Brain pericyte (primary cell): ENCODE results near the gene FOLR3.
"Not testable (repeated sequence)": the region's sequence is repeated elsewhere in the genome, so short reads cannot be mapped to it uniquely, and the experiment has no call there.

Experiments used
- DNase-seq: peaks from one replicate; pipeline ENCODE4 v3.0.0-alpha.2; 2012; ENCODE audit warnings: low read depth, low spot score

FOLR3 gene

GRCh38 chr11:72135473-72135872 is at the start of gene FOLR3:
Gene FOLR3 (plus strand): TSS chr11:72135725. CDS start chr11:72135953, 228 bp downstream.
- DNase-seq = not testable (repeated sequence)

DNA sequence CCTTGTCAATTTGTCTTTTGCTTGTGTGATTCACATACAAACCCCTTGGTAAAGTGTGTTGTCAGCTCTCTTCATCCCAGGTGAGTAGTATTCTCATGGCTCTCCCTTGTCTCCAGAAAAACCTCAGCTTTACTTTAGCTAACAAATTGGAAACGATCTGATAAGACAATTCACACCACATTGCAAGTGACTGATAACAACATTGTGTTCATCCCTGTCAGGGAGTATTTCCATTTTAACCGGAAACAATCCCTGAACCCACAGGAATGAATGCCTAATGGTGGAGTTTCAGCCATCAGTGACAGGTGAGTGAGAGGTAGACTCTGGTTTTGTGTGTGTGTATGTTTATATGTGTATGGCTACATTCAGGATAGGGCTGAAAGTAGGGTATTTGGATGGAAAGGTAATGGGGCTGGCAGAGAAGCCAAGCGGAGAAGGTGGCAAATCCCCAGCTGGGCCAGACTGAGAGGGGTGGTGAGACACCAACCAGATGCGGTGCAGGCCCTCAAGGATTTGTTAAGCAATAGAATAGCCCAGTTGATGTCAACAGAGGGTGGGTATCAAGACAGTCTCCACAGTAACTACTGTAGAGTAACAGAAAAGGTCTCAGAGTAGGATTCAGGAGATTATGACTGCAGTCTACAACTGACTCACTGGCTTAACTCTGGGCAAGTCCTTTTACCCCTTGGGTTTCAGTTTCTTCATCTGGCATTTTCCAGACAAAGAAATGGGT is 47.3 kb upstream of the FOLR3 start:
- no peak for DNase-seq

- DNase-seq = no peak
Measured at GRCh38 chr11:72091292-72091691, 44.2 kb upstream of the FOLR3 start.

DNA sequence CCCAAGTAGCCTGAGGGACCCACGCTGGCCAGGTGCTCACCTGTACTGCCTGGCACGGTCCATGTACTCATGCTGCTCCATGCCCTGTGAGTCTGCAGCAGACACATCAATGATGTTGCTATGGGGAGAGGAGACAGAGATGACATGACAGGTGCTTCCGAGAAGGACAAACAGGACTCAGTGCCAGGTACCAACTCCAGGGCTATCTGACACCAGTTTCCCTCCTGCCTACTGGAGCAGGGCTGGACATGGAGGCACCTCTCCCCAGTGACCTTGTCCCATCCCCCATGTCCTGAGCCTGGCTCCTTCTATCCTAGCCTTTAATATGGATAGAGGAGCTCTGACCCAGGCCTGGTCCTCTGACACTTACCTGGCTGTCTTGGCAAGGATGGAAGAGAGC is 36.8 kb upstream of the FOLR3 start:
- DNase-seq = no peak

DNA sequence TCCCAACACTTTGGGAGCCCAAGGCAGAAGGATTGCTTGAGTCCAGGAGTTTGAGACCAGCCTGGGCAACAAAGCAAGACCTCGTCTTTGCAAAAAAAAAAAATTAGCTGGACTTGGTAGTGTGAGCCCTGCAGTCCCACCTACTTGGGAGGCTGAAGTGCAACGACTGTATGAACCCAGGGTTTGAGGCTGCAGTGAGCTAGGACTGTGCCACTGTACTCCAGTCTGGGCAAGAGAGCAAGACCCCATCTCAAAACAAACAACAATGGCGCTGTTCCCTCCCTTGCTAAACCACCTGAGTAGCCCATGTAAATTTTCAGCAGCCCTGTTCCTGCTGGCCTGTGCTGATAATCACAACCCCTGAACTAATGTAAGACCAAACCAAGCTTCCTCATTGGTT is 35.5 kb upstream of the FOLR3 start:
- DNase-seq = no peak

GRCh38 chr11:72100462-72100861 is 35.1 kb upstream of the FOLR3 start:
- DNase-seq = no peak

DNA sequence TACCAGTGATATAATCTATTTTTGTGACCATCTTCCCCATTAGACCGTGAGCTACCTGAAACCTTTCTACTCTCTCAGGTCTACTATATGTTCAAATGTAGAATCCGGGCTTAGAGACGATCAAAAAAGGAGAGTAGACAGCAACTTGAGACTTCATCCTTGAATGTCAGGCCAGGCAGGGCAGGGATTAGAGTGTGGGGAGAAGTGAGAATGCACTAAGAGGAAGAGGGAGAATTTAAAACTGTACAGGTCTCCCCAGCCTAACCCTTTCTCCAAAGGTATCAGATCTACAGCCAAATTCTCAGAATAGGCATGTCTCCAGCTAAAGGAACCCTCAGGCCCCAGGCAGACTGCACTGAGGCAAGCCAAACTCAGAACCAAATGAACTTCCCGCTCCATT is 33.4 kb upstream of the FOLR3 start:
- DNase-seq = no peak

- DNase-seq = no peak
Measured at GRCh38 chr11:72102631-72102945, 32.9 kb upstream of the FOLR3 start.

DNA sequence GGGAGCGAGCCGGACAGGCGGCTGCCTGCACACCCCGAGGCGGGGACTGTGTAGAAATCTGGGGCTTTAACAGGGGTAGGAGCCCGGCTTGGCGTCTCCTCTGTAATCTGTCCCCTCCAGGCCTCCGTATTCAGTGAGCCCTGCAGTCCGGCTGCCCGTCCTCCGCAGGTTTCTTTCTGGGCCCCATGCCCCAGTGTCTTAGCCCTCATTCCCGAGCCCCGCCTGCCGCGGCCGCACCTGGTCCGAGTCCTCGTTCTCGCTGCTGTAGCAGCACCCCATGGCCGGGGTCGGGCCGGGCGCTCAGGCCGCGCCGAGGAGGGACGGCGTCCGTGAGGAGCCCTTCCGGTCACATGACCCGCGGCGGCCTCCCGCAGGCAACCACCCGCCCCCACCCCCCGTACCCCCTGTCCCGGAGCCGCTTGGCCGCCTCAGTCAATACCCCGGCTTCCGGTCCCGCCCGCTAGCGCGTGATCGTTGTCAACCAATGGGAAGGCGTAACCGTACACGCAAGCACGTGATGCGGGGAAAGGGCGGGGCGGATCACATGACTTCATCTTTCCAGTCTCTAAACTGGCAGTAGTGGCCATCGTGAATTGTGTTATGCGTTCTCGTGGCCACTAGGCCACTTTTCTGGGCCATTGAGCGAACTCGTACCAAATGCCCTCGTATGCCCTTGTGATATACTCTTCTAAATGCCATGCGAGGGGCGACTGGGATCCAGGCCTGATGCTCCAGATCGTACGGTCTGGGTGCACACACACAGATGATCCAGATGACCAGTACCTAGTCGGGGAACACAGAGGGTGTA is 32.4 kb upstream of the FOLR3 start, which contains the start of gene LAMTOR1:
TSS of gene LAMTOR1 (minus strand) at position 352 of the 808 bp plus-strand sequence. CDS start at position 279, 73 bp downstream.
- peak; percentile 97 for DNase-seq

DNA sequence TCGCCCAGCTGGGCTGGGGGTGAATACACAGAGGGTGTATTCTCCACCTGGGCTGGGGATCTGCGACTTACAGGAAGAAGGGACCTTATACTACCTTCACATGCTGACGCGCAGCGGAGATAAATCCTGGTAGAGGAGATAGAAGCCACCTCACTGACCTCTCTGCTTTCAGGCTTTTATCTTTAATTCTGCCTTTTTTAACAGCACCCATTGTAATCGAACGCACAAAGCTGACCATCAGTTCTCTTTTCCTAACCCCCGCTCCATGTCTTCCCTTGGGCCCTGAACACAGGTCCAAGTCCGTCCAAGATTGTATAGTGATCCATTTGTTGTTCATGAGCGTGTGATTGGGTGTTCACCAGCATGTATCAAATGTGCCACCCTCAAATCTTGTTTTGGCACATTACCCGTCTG is 31.8 kb upstream of the FOLR3 start:
- DNase-seq = no peak

GRCh38 chr11:72105888-72106287 is 29.6 kb upstream of the FOLR3 start, which contains the start of gene TOMT:
Gene TOMT (plus strand): TSS chr11:72105924. CDS start chr11:72105952, 28 bp downstream.
- no peak for DNase-seq

GRCh38 chr11:72111300-72112142 is 24.0 kb upstream of the FOLR3 start:
- DNase-seq = no peak

DNA sequence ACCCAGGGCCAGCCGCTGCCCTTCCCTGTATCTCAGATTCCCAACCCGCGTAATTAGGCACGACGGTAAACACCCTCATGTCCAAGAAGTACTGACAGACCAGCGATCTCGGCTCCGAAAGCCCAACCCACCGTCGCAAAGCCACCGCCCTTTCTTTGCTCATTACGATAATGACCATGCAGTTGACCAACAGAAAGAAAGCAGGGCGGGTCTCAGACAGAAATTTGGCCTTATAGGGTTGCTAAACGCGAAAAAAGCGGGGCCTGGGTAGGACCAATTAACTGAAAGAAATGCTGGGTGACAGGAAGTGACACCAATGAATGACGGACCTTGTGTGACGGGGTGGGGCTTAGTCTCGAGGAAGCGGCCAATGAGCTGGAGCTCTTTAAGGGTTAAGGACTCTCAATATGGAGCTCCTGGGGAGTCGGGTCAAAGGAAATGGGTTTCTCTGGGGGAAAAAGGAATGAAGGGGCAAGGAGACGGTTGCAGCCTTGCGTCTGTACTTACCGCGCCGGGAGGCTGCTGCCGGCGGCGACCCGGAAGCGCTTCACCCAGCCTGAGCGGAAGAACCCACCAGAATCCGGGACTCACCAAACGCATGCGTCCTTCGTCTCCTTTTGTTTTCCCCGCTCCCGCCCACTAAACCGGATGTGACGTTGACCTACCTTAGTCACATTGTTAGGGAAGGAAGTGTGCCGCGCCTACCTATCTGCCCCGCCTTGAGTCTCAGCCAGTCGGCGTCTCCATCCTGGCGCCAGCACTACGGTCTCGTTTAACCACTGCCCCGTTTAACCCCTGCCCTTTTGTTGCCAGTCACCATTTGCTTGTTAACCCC is 23.2 kb upstream of the FOLR3 start, which contains the start of gene ANAPC15:
TSS of gene ANAPC15 (minus strand) at position 553 of the 835 bp plus-strand sequence. CDS start 1,419 bp downstream, outside the sequence.
- DNase-seq = peak; percentile 96

- no peak for DNase-seq
Measured at GRCh38 chr11:72112978-72113808, 22.3 kb upstream of the FOLR3 start.

DNA sequence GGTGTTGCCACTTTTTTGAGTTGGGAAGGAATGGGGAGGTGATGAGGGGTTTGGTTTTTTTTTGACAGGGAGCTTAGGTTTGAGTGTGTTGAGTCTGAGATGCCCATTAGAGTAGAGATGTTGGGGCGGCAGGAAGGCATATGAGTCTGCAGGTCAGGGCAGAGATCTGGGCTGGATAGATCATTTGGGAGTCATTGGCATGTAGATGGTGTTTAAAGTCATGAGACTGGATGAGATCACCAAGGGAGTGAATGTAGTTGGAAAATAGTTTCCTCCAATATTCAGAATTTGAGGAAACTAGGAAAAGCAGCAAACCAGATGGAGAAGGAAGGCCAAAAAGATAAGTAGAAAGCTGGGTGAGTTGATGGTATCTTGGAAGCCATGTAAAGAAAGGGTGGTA is 21.0 kb upstream of the FOLR3 start:
- DNase-seq = no peak

GRCh38 chr11:72116019-72116755 is 19.3 kb upstream of the FOLR3 start:
- DNase-seq = no peak

GRCh38 chr11:72119198-72119597 is 16.3 kb upstream of the FOLR3 start:
- no peak for DNase-seq

DNA sequence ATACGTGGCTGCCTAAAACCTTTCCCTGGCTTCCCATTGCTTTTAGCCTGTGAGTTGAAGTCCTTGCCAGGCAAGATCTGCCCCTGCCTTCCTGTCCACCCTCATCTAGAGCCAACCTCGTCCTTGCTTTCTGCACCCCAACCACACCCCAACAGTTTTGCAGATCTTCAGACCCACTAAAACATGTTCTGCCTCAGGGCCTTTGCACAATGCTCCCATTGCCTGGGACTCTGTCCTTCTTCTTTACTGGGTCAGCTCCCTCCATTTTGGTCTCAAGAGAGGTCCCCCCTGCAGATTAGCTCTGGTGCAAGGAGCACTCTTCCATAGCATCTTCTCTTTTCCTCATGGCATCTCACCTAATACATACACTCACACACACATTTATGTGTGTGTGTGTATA is 14.6 kb upstream of the FOLR3 start:
- DNase-seq = no peak

DNA sequence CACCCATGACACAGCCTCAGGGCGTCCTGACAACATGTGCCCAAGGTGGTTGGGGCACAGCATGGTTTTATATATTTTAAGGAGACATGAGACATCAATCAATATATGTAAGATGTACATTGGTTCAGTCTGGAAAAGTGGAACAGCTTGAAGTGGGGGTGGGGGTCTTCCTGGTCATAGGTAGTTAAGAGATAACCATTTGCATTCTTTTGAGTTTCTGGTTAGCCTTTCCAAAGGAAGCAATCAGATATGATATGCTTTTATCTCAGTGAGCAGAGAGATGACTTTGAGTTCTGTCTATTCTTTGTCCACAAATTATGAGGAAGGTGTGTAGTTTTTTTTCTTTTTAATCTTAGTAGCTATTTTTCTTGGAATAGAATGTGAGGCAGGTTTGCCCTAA is 12.9 kb upstream of the FOLR3 start:
- DNase-seq = no peak
